GM21723 (cell line): ENCODE data around the gene TP73.
"Not testable (repeated sequence)": the region's sequence is repeated elsewhere in the genome, so short reads cannot be mapped to it uniquely, and the experiment has no call there.

Experiments used
- ATAC-seq: cut with Tn5 transposase; IDR thresholded peaks from one replicate; pipeline ENCODE4 v1.9.1; 2021; ENCODE audit warnings: mild to moderate bottlenecking, moderate library complexity; ENCODE audit not compliant: unreplicated experiment

Gene TP73

DNA sequence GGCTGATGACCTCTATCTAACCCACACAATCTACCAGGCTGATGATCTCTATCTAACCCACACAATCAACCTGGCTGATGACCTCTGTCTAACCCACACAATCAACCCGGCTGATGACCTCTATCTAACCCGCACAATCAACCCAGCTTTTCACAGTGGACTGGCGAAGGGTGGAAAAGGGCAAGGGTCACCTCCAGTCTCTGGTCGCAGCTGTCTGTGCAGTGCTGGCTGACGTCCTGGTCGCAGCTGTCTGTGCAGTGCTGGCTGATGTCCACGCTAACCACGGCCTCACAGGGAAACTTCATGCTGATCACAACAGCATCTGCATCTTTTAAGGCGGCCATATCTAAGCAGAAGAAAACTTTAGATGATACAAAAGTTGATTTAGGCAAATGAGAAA is 87.7 kb downstream of the TP73 start:
- no peak for ATAC-seq

DNA sequence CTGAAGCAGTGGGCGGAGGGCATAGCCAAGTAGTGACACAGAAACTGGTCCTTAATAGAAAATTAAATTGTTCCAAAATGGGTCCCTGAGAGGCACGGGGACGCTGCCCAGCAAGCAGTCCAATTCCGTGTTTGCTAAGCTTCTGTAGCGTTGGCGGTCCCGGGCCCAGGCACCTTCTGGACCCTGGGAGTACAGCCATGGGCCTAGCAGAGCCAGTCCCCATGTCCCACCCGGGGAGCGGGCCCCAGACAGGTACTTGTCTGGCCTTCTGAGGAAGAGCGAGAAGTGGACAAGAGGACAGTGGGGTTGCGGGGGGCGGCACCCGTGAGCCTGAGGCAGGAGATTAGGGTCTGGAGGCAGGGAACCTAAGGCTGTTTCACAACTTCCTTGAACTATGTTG is 88.4 kb downstream of the TP73 start:
- no peak for ATAC-seq

DNA sequence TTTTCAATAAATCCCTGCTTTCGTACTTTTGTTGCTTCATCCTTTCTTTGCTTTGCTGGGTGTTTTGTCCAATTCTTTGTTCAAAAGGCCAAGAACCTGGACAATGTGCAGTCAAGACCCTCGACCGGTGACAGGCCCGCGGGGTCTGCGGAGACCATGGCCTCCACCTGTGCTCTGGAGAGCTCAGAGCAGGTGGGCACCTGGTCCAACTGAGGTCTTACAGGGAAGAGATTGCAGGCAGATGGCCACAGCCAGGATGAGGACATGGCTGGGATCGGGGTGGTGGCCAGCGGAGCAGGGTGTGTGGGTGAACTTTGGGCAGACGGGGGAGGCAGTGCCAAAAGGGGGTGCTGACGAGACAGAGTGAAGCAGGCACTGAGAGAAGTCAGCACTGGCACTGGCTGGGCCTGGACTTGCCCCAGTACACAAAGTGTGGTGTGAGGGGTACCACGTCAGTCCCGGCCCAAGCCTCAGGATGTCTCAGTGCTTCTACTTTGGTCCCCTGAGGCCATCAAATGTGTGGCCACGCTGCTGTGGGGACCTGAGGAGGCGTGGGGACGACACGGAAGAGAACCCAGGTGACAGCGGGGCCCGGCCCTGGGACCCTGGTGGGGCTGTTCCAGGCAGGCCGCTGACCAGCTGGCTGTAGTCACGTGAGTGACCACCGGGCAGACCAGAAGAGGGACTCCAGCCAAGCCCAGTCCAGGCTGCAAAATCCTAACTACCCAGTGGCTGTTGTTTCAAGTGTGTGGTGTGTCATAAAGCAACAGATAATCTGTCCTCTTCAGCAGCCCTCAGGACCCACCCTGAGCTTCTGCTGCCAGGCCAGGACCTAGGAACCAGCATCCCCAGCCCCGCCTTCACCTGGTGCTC is 89.5 kb downstream of the TP73 start:
- ATAC-seq: no peak

DNA sequence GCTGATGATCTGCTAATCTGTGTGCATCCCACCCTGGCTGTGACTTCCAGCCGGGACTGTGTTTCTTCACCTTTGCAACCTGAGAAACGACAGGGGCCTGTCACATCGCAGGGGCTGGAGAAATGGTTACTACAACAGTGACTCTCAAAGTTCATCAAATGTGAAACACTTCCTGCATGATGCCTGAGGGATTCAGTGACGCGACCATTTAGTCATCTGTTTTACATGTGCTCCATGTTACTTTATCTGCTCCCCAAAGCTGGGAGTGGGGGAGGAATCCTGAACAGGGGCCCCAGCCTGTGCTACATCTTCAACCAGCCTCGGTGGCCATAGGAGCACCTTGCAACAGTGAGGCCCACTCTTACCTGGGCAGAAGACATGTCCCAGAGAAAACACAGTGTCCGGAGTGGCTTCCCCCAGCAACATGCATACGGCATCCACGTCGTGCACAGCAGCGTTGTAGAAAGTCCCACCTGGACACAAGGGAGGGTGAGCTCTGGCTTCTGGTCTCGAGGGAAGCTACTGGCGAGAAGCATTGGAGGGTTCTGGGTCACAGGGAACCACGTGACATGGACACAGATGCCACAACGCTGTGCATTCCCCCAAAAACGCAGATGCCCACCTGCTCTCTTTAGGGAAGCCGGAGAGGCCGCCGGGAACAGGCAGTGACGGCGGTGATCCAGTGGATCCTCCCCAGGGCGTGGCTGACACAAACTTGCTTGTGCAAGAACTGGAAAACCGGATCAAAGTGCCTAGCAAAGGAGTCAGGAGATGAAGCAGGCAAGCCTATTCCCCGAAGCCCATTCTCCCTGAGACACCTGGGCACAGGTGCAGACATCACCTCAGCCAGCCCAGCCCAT is 90.4 kb downstream of the TP73 start:
- no peak for ATAC-seq

DNA sequence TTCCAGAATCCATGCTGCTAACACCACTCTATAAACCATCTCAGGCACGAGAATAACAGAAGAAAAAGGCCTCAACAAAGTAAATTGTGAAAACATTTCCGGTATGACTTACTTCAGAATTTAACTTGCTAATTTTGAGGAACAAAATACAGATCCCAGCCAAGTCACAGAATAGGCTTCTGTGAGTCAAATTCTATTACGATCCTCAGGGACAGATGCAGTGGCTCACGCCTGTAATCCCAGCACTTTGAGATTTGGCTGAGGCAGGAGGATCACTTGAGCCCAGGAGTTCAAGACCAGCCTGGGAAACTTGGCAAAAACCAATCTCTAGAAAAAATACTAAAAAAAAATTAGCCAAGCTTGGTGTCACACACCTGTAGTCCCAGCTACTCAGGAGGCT is 91.1 kb downstream of the TP73 start:
- ATAC-seq: no peak

DNA sequence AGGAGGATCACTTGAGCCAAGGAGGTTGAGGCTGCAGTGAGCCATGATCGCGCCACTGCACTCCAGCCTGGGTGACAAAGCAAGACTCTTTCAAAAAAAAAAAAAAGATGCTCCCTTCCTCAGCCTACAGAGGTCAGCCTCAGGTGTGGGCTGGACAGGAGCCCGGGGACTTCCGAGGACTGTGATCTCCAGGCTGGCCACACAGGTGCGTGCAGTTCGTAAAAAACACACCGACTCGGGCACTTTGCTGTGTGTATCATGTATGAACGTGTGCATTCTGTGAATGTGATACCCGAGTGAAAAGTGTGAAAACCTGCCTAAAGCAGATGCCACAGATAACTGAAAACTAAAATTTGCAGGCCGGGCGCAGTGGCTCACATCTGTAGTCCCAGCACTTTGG is 91.5 kb downstream of the TP73 start:
- ATAC-seq: no peak

DNA sequence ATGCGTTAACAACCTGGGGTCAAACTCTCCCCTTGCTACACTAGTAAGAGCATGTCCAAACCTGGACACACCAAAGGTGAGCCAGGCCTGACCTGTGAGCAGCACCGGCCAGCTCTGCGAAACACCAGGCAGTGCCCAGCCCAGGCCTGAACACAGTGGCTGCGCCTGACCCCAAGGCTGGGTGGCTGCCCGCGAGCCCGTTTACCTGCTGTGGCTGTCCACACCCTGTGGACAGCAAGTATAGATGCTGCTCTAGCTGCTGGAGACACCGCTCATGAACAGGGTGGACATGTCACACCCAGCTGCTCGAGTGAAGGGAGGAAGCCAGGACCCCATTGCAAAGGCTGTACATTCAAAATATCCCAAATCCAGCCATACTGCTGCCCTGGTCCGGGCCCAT is 92.3 kb downstream of the TP73 start:
- ATAC-seq: no peak

DNA sequence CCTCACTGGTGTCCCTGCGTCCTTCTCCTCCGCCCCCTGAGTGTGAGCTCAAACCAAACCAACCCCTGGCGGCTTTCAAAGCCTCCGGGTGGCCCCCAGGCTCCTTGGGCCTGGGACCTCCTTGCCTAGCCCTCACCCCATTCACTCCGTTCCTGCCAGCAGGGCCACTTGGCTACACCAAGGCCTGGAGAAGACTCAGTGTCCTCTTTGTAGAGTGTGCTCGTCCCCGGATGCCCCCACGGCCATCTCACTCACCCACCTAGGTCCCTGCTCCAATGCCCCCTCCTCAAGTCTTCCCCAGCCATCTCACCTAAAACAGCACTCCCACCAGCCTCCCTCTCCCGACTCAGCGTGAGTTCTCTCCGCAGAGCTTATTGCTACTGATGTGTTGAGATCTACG is 92.8 kb downstream of the TP73 start:
- no peak for ATAC-seq

DNA sequence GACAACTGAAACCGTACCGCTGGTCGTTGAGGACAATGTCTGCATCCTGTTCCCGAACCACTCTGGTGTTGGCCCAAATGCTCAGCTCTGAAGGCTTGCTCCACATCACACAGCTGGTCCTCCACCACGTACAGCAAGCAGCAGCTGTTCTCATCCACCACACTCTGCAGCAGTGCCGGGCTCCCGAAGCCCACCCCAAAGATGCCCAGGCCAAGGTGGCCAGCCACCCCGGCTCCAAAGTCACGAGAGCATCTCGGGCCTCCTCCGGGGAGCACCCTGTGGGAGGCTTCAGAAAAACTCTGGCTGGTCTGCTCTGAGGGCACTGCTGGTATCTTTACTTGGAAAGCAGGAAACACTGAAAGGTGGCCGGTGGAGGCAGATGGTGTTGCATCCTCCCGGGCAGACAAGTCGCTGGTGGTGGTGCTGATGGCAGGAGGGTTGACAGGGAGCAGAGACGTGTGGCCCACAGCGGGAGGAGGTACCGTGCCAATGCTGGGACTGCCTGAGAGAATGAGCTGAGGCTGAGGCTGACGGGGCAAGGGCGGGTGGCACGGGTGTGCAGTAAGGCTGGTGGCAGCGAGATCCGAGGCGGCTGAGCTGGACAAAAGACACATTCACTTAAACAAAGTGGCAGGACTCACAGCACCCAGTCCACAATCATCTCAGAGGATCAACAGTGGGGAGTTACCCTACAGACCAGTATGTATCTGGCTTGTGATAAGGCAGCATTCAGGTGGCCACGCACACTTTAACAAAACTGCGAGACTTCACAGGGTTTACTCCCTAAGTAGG is 93.5 kb downstream of the TP73 start:
- ATAC-seq: no peak

DNA sequence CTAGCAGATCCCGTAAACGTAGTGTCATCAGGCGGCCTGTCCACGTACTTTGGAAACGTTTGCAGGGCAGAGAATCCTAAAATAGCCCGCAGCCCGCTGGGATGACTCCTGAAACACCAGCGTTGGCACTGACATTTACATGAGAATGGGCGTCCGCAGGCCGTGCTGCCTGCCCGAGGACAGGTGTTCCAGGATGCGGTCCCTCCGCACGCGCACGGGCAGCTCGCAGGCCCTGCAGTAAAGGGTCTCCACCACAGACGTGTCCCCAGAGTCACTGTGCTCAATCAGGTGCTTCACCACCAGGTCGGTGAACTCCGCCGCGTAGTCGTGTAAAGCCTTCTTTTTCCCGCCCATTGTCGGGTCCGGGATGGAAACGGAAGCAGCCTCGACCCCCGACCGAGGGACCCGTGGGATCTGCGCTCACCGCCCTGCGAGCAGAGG is 94.1 kb downstream of the TP73 start:
- ATAC-seq: peak; percentile 19

DNA sequence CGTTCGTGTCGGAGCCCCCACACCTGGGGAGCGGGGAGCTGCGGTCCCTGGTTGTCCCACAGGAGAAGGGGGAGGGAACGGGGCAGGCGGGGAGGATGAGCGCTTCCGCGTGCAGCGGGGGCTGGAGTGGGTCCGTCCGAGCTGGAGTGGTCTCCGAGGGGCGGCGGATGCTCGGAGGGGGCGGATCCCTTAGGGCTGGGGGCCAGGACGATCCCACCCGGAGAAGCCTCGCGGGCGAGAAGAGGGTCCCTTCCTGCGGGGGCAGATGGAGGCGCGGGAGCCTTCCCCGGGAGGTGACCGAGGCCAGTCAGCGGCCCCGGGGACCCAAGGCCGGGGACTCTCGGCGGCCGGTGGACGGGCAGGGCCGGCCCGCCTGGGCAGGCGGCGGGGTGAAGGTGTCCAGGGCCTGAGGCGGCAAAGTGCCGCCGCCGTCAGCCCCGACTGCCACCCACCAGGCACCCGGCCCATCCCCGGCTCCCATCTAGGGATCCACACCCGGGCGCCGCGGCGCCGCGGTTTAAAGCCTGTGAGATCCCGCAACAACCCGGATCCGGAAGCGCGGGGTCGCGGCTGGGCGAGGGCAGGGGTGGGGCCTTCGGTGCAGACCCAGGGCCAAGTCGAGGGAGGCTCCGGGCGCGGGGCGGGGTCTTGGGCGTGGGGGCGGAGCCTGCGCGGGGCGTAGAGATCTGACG is 94.7 kb downstream of the TP73 start:
- peak; percentile 75 for ATAC-seq

DNA sequence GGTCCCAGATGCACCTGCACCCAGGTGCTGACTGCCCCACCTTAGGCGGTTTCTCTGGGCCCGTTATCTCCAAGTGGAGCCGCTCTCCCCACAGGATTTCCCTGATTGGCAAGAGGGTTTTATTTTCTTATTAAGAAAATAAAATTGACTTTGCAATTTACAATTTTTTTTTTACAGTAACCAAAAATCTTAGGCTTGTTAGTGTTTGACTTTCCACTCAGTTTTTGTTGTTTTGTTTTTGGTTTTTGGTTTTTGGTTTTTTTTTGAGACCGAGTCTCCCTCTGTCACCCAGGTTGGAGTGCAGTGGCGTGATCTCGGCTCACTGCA is 95.2 kb downstream of the TP73 start:
- no peak for ATAC-seq

DNA sequence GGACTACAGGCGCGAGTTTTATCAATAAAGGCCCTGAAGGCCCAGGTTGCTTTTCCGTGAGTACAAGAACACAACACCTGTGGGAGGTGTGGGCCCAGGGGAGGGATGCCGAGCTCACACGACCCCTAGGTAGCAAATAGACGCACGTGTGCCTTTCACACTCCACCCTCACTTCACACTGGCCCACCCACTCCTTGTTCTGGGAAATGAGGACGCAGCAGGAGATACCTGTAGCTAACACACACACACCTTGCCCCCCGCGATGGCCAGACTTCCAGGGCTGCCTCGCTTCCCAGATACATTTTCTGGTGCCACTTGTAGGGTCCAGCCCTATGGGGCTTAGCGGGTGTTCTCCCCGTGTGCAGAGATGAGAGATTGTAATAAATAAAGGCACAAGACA is 95.6 kb downstream of the TP73 start:
- no peak for ATAC-seq

DNA sequence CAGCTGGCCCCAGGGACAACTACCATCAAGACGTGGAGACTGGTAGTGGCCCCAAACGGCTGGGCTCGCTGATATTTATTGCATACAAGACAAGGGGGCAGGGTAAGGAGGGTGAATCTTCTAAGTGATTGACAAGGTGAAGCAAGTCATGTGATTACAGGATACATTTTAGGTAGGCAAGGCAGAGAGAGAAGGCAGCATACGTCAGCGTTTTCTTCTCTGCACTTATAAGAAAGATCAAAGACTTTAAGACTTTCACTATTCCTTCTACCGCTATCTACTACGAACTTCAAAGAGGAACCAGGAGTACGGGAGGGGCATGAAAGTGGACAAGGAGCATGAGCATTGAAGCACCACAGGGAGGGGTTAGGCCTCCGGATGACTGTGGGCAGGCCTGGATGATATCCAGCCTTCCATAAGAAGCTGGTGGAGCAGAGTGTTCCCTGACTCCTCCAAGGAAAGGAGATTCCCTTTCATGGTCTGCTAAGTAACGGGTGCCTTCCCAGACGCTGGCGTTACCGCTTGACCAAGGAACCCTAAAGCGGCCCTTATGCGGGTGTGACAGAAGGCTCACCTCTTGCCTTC is 96.1 kb downstream of the TP73 start:
- ATAC-seq: not testable (repeated sequence)

DNA sequence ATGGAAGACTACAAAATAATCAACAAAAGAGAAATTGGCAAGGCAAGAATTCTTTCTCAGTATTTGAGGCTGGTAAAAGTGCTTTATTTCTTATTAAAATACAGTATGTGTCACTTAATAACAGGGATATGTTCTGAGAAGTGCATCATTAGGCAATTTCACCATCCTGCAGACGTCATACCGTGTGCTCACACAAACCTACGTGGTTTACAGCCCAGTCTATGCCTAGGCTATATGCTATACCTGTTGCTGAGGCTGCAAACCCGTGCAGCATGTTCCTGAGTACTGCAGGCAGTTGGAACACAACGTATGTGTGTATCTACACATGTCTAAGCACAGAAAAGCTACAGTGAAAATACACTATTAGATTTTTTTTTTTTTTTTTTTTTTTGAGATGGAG is 97.2 kb downstream of the TP73 start:
- no peak for ATAC-seq

DNA sequence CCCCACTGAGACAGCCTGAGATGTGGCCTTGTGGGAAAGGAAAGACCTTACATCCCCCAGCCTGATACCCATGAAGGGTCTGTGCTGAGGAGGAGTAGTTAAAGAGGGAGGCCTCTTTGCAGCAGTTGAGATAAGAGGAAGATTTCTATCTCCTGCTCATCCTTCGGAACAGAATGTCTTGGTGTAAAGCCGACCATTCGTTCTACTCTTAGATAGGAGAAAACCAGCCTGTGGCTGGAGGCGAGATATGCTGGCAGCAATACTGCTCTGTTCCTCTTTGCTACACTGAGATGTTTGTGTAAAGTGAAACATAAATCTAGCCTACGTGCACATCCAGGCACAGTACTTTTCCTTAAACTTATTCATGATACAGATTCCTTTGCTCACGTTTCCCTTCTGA is 98.4 kb downstream of the TP73 start:
- ATAC-seq: no peak

DNA sequence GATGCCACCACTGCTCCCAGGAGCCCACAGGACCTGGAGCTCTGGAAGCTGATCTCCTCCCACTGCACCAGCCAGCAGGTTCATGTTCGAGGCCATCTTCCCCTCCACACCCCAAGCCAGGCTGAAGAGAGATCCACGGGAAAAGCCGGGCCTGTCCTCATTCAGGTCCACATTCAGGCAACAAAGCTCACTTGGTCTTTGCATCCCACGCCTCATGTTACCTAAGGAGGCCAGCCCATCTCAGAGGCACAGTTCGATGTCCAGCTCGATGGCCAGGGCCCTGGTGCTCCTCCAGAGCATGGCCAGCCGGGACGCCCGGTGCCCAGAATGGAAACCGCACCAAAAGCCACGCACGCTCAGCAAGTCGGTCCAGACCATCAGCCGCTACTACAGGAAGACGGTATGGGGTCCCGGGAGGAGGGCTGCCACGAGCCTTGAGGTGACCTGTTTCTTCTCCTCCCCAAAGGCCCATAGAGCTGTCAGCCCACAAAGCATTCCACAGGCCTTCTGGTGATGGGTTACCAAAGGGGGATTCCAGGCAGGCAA is 100.2 kb downstream of the TP73 start, which contains the start of gene CCDC27:
Gene CCDC27, plus strand, starts transcription at position 51 of the 546 bp plus-strand sequence. Its CDS starts 32 bp downstream, at position 83.
- no peak for ATAC-seq

DNA sequence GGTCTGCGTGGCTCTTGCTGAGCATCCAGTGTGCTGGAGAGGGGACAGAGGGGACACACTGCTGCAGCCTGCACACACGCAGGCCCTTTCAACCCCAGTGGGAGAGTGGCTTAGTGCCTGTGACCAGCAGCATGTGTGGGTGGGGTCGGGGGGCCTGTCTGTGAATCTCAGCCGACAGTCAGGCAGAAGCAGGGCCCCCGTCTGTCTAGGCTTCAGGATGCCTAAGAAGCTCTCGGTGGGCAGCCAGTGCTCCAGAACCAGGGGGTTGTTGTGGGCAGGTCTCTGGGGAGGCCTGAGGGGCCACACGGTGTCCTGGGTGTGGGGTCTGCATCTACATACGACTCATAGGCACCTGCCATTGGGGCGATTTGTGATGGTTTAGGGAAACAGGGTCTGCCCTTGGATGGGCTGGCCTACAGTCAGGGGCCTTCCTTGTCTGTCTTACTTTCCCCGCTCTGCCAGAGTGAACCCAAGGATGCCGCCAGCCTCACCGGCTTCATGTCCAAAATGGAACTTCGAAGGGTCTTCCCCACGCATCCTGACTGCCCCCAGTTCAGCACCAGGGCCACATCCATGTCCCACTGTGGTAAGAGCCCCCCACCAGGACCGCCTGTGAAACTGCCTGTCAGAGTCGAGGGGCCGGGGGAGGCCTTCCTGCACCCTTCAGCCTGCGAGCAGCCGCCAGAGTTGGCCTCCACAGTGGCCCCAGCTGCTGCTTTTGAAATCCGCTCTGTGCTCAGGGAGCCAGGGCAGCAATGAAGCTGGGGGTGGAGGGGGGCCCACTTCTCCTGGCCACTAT is 101.5 kb downstream of the TP73 start:
- ATAC-seq: no peak

DNA sequence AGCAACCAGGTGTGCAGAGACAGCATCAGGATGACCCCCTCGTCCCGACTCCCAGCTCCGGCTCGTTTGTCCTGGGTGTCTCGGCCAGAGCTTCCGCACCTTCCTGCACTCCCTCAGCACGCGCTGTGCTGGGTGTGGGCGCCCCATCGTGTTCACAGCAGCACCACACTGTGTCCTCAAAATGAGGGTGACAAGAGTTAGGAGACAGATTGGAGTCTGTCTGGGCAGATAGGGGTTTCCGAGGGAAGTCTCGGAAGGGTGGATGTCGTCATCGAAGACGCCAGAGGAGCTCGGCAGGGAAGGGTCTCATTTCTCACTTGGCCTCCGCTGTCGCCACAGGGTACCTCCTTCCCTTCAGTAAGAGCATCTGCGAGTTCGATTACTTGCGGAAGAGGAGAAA is 104.1 kb downstream of the TP73 start:
- ATAC-seq: no peak
